Hematopoietic multipotent progenitor cell treated with erythropoietin and hydrocortisone succinate and interleukin-3 and kit ligand, for 15 days (in vitro differentiated cells): Measurements from ENCODE around the gene ZSWIM6.

ENCODE experiments used
- DNase-seq: peaks from one replicate; pipeline ENCODE4 v3.0.0-alpha.2; 2015; ENCODE audit warnings: low spot score

ZSWIM6 gene

DNA sequence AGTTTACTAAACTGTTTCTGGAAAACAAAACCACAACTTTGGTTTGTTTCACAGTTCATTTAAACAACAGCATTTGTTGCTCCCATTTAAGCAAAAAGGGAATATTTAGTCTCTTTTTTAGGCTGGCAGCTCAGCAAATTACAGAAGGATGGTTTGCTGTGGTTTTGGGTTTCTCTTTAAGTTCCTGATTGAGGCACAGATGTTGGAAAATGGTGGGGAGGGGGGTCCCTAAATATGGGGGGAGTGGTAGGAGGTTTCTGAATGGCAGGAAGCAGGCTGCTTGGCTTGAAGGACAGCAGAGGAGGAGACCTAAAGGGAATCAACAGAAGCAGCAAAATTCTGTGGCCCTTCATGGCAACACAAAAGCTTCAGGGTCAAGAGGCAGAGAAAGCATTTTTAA is 263.4 kb downstream of the ZSWIM6 start:
- DNase-seq, result no peak
